ENCODE measurements around the gene AOC3. TPM values are rescaled to one million over a fixed set of nuclear protein-coding genes. Genes with fewer than 3 reads are reported as not detected.

The AOC3 gene
- total and polyA plus RNA-seq, 2 donors (not counting 3 experiments of a cell fraction or from before 2014, with no cell fraction given), result 0.11 to 0.27 TPM

DNA sequence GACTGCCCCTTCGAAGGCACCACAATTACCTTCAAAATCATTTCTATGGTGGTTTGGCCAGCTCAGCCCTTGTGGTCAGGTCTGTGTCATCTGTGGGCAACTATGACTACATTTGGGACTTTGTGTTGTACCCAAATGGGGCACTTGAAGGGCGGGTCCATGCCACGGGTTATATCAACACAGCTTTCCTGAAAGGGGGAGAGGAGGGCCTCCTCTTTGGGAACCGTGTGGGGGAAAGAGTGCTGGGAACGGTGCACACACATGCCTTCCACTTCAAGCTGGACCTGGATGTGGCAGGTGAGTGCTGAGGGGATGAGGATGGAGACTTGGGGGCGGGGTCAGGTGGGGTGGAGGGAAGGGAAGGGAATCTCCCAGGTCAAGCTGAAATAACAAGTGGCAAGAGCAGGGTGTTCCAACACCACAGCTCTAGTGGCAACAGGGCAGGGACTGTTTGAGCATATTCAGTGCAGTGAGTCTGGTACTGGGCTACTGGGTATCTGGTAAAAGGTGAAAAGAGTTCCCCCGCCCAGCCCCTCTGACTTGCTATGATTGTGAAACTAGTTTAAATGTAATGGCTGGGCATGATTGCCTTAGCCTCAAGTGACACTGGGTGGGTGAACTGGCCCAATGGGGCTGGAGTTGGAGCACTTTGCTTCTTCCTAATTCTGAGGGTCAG lies 4.9 kb upstream of the AOC3 start:
- Histone ChIP-seq H3K79me2 (ENCODE audit: control insufficient read depth, insufficient read depth, low read length) (no peaks in the 10 kb centered on the region), H2AFZ (ENCODE audit: low read depth, low read length) (no peak overlapping the region), H3K36me3 (ENCODE audit: control insufficient read depth in 2 of 2, extremely low read depth in 1 of 2, insufficient read depth in 2 of 2, low read length in 2 of 2) (peaks cover 15 to 34% of the 10 kb centered on the region in 2 experiments), H3K4me3 (replicated peaks in 1 of 3; ENCODE audit: insufficient read depth in 1 of 3, low read depth in 1 of 3, low read length in 3 of 3) (no peak overlapping the region), H3K4me1 (ENCODE audit: control insufficient read depth, extremely low read depth, insufficient read depth, low read length) (no peaks in the 10 kb centered on the region), H3K27ac (ENCODE audit: insufficient read depth, low read depth, low read length) (no peak overlapping the region), H3K9me3 (replicated peaks; ENCODE audit: control insufficient read depth, insufficient read depth, low read length) (no peaks in the 10 kb centered on the region), H3K9ac (replicated peaks; ENCODE audit: extremely low read depth, insufficient read depth, low read length) (no peak overlapping the region), H4K20me1 (replicated peaks; ENCODE audit: control insufficient read depth, extremely low read depth, insufficient read depth, low read length) (peaks cover 2% of the 10 kb centered on the region), H3K4me2 (ENCODE audit: insufficient read depth, low read length) (no peak overlapping the region), H3K9me1 (replicated peaks; ENCODE audit: control insufficient read depth, extremely low read depth, insufficient read depth, low read length) (no peaks in the 10 kb centered on the region), H3K27me3 (ENCODE audit: control insufficient read depth in 2 of 2, insufficient read depth in 2 of 2, low read length in 2 of 2) (peaks cover 0 to 3% of the 10 kb centered on the region in 2 experiments)
- ChIA-PET CTCF (interaction anchor here (0.6 to 8.9 kb wide), 5 partner anchors 9 to 267 kb away, joined by 3 to 132 read pairs (median 4); partner anchors contain the start of gene RPL27), POLR2A (interaction anchor here (0.6 kb wide), 1 partner anchor 83 kb away, joined by 3 read pairs; no protein-coding TSS in a partner anchor)
- dilution Hi-C loops (cut with MboI; ENCODE audit: extremely low pct_ligation_motif_present, low sequenced_read_pairs), result no loop called here
- intact Hi-C loops (cut with micrococcal nuclease), result no loop called here
- no TSS peak for BruUV-seq (replicated peaks)
- TF ChIP-seq CTCF (IDR thresholded peaks at IDR 0.05; ENCODE audit: extremely low read depth in 1 of 2, insufficient read depth in 1 of 2, low read depth in 1 of 2, low read length in 2 of 2), result no peak
- no peak for TF ChIP-seq MAX (IDR thresholded peaks at IDR 0.05; ENCODE audit: insufficient read depth, insufficient read length)
- peak; percentile 8 for TF ChIP-seq POLR2A (IDR thresholded peaks at IDR 0.05; ENCODE audit: low read depth, low read length)
- no peak for TF ChIP-seq EZH2 (IDR thresholded peaks at IDR 0.05; ENCODE audit: borderline replicate concordance, low read depth, low read length, severe bottlenecking)
- FAIRE-seq (no peak), DNase-seq (ENCODE audit: low read depth, low spot score) (no peak)

All from endothelial cell of umbilical vein (primary cell).